Ectodermal cell (in vitro differentiated cells): ENCODE results near the gene HES7.

ENCODE experiments used
- H3K27ac ChIP-seq: 2 replicates; pipeline ENCODE4 v1.7.0; 2013; ENCODE audit warnings: mild to moderate bottlenecking, low read depth, low read length; ENCODE audit not compliant: insufficient read depth, poor library complexity, severe bottlenecking
- H3K27me3 ChIP-seq: 2 replicates; pipeline ENCODE4 v1.7.0; 2013; ENCODE audit warnings: mild to moderate bottlenecking, low read length; ENCODE audit not compliant: insufficient read depth, control insufficient read depth, poor library complexity, severe bottlenecking
- H3K36me3 ChIP-seq: one replicate; pipeline ENCODE4 v1.7.0; 2013; ENCODE audit warnings: low read length; ENCODE audit not compliant: control insufficient read depth, insufficient read depth
- H3K4me1 ChIP-seq: one replicate; pipeline ENCODE4 v1.7.0; 2013; ENCODE audit warnings: low read length; ENCODE audit not compliant: control insufficient read depth, insufficient read depth
- H3K4me3 ChIP-seq: 2 replicates; pipeline ENCODE4 v1.7.0; 2013; ENCODE audit warnings: low read depth, low read length, control low read depth; ENCODE audit not compliant: insufficient read depth
- H3K9me3 ChIP-seq: 2 replicates; pipeline ENCODE4 v1.7.0; 2013; ENCODE audit warnings: mild to moderate bottlenecking, low read length, moderate library complexity; ENCODE audit not compliant: control insufficient read depth
- WGBS, 2 experiments: methylation state at CpG; one replicate each; pipeline ENCODE4 v1.1.7; 2013; ENCODE audit warnings: missing lambda C conversion rate in 2 of 2; 5-methylcytosine and 5-hydroxymethylcytosine counted together

HES7 gene

GRCh38 chr17:8142158-8142886 is 18.4 kb upstream of the HES7 start:
- 93 to 96% methylated on average over 23 of the region's 23 CpGs for WGBS, 2 experiments
- Histone ChIP-seq H3K9me3 (no peaks in the 10 kb centered on the region), H3K36me3 (peaks cover 18% of the 10 kb centered on the region), H3K4me1 (peaks cover 4% of the 10 kb centered on the region), H3K4me3 (no peak overlapping the region), H3K27ac (no peak overlapping the region), H3K27me3 (peaks cover 10% of the 10 kb centered on the region)

GRCh38 chr17:8141741-8142140 is 17.8 kb upstream of the HES7 start:
- H3K36me3 ChIP-seq = peaks cover 14% of the 10 kb centered on the region
- WGBS, 2 experiments = 94% methylated on average over 11 of the region's 11 CpGs

GRCh38 chr17:8141045-8141444 is 17.1 kb upstream of the HES7 start:
- WGBS, 2 experiments = 94 to 96% methylated on average over 7 of the region's 7 CpGs
- Histone ChIP-seq H3K27ac (no peak overlapping the region), H3K27me3 (peaks cover 14% of the 10 kb centered on the region), H3K4me1 (peaks cover 4% of the 10 kb centered on the region), H3K36me3 (peaks cover 7% of the 10 kb centered on the region), H3K9me3 (no peaks in the 10 kb centered on the region), H3K4me3 (no peak overlapping the region)

More at GRCh38 chr17:8141741-8142140, 17.8 kb upstream of the HES7 start:
- Histone ChIP-seq H3K27me3 (peaks cover 14% of the 10 kb centered on the region), H3K9me3 (no peaks in the 10 kb centered on the region), H3K4me1 (peaks cover 4% of the 10 kb centered on the region), H3K4me3 (no peak overlapping the region), H3K27ac (no peak overlapping the region)

- no peak overlapping the region for H3K27ac ChIP-seq
- peaks cover 14% of the 10 kb centered on the region for H3K27me3 ChIP-seq
- no peak overlapping the region for H3K4me3 ChIP-seq
- H3K36me3 ChIP-seq = peaks cover under 1% of the 10 kb centered on the region
- WGBS, 2 experiments = 91 to 93% methylated on average over 16 to 18 of the region's 18 CpGs
- H3K9me3 ChIP-seq = no peaks in the 10 kb centered on the region
- H3K4me1 ChIP-seq = peaks cover 4% of the 10 kb centered on the region
Observed at GRCh38 chr17:8140065-8141029, 16.4 kb upstream of the HES7 start.

- no peaks in the 10 kb centered on the region for H3K36me3 ChIP-seq
Observed at GRCh38 chr17:8138672-8139371, 14.9 kb upstream of the HES7 start.

GRCh38 chr17:8138374-8138671 is 14.4 kb upstream of the HES7 start:
- H3K4me1 ChIP-seq = peaks cover 7% of the 10 kb centered on the region
- H3K27ac ChIP-seq = no peak overlapping the region
- WGBS, 2 experiments = 2 to 5% methylated on average over 7 of the region's 7 CpGs
- H3K36me3 ChIP-seq = no peaks in the 10 kb centered on the region
- no peaks in the 10 kb centered on the region for H3K9me3 ChIP-seq
- peaks cover 14% of the 10 kb centered on the region for H3K27me3 ChIP-seq
- peak overlapping the region; percentile 76 for H3K4me3 ChIP-seq

More at GRCh38 chr17:8138672-8139371, 14.9 kb upstream of the HES7 start:
- Histone ChIP-seq H3K27me3 (peaks cover 14% of the 10 kb centered on the region), H3K9me3 (no peaks in the 10 kb centered on the region), H3K27ac (peak overlapping the region; percentile 93), H3K4me3 (peak overlapping the region; percentile 76), H3K4me1 (peaks cover 4% of the 10 kb centered on the region)
- WGBS, 2 experiments = 0% methylated on average over 46 of the region's 46 CpGs

- H3K9me3 ChIP-seq = no peaks in the 10 kb centered on the region
- WGBS, 2 experiments = 30 to 31% methylated on average over 21 of the region's 21 CpGs
- no peak overlapping the region for H3K27ac ChIP-seq
- H3K36me3 ChIP-seq = no peaks in the 10 kb centered on the region
- H3K27me3 ChIP-seq = peaks cover 14% of the 10 kb centered on the region
- peaks cover 7% of the 10 kb centered on the region for H3K4me1 ChIP-seq
- H3K4me3 ChIP-seq = peak overlapping the region; percentile 76
Observed at GRCh38 chr17:8137645-8138373, 13.9 kb upstream of the HES7 start.

GRCh38 chr17:8133941-8134340 is 10.0 kb upstream of the HES7 start:
- 87 to 90% methylated on average over 4 of the region's 4 CpGs for WGBS, 2 experiments
- H3K9me3 ChIP-seq = no peaks in the 10 kb centered on the region
- H3K27me3 ChIP-seq = peaks cover 28% of the 10 kb centered on the region
- H3K4me1 ChIP-seq = peaks cover 7% of the 10 kb centered on the region
- no peaks in the 10 kb centered on the region for H3K36me3 ChIP-seq
- H3K4me3 ChIP-seq = no peak overlapping the region
- no peak overlapping the region for H3K27ac ChIP-seq

- WGBS, 2 experiments = 39 to 40% methylated on average over 12 of the region's 12 CpGs
- Histone ChIP-seq H3K9me3 (no peaks in the 10 kb centered on the region), H3K4me1 (peaks cover 7% of the 10 kb centered on the region), H3K36me3 (no peaks in the 10 kb centered on the region), H3K4me3 (no peak overlapping the region), H3K27ac (no peak overlapping the region), H3K27me3 (peaks cover 34% of the 10 kb centered on the region)
Observed at GRCh38 chr17:8133399-8133798, 9.5 kb upstream of the HES7 start.
